OCI-LY7 (cell line): Measurements from ENCODE around the gene RNF150. TPM values are rescaled to one million over a fixed set of nuclear protein-coding genes. Genes with fewer than 3 reads are reported as not detected.
"Not testable (repeated sequence)": the region's sequence is repeated elsewhere in the genome, so short reads cannot be mapped to it uniquely, and the experiment has no call there.

Experiments used
- BruUV-seq: library from RNA; stranded (reverse); fragments of 400-500 nt; replicated peaks from 2 replicates; lab custom pipeline; 2021; lab: Mats Ljungman, UMichigan
- CTCF ChIA-PET: fragments of 300-600 bp; sonication (Branson Sonifier 250); formaldehyde crosslinking; loops from one replicate; lab custom pipeline; 2022; ENCODE audit warnings: antibody characterized with exemption; ENCODE audit not compliant: unreplicated experiment; lab: Charles Lee
- POLR2A ChIA-PET: fragments of 300-600 bp; sonication (Branson Sonifier 250); formaldehyde crosslinking; loops from one replicate; lab custom pipeline; 2022; ENCODE audit warnings: antibody characterized with exemption; lab: Charles Lee
- DNase-seq: peaks from one replicate; pipeline ENCODE4 v3.0.0-alpha.2; 2015; ENCODE audit warnings: low spot score
- H2AFZ ChIP-seq: fragments of 200-600 bp; sonication (generic), shearing (Covaris generic); 2 replicates; pipeline ENCODE4 v1.6.1; 2014; ENCODE audit warnings: mild to moderate bottlenecking, antibody characterized with exemption, low read length, moderate library complexity
- H3K27ac ChIP-seq: fragments of 200-600 bp; sonication (generic); 2 replicates; pipeline ENCODE4 v1.5.1; 2014; ENCODE audit warnings: mixed run types, low read depth, mild to moderate bottlenecking, moderate library complexity, low read length, inconsistent platforms; ENCODE audit not compliant: poor library complexity, severe bottlenecking
- H3K36me3 ChIP-seq: fragments of 200-600 bp; sonication (generic); 2 replicates; pipeline ENCODE4 v1.6.1; 2014; ENCODE audit warnings: mild to moderate bottlenecking, antibody characterized with exemption, low read length, moderate library complexity, mixed read lengths; ENCODE audit not compliant: insufficient read depth
- H3K4me1 ChIP-seq: fragments of 200-600 bp; sonication (generic); 2 replicates; pipeline ENCODE4 v1.5.1; 2014; ENCODE audit warnings: mild to moderate bottlenecking, low read length; ENCODE audit not compliant: insufficient read depth, poor library complexity, severe bottlenecking
- H3K4me2 ChIP-seq: fragments of 200-600 bp; sonication (generic); 2 replicates; pipeline ENCODE4 v1.6.1; 2014; ENCODE audit warnings: mild to moderate bottlenecking, low read length
- H3K4me3 ChIP-seq: fragments of 200-600 bp; sonication (generic); 2 replicates; pipeline ENCODE4 v1.5.1; 2014; ENCODE audit warnings: mild to moderate bottlenecking, low read depth, low read length; ENCODE audit not compliant: poor library complexity, severe bottlenecking
- H3K79me2 ChIP-seq: fragments of 200-600 bp; sonication (generic); 2 replicates; pipeline ENCODE4 v1.6.1; 2016; ENCODE audit warnings: low read depth, mild to moderate bottlenecking, low read length, moderate library complexity, mixed read lengths; ENCODE audit not compliant: insufficient read depth
- H3K9me2 ChIP-seq: fragments of 200-600 bp; sonication (generic); 2 replicates; pipeline ENCODE4 v1.6.1; 2016; ENCODE audit warnings: mild to moderate bottlenecking, low read length, mixed read lengths; ENCODE audit not compliant: insufficient read depth
- H3K9me3 ChIP-seq: fragments of 200-600 bp; sonication (generic); 2 replicates; pipeline ENCODE4 v1.6.1; 2014; ENCODE audit warnings: mild to moderate bottlenecking, mixed run types, low read length, mixed read lengths
- H4K20me1 ChIP-seq: fragments of 200-600 bp; sonication (generic); 2 replicates; pipeline ENCODE4 v1.6.1; 2014; ENCODE audit warnings: mild to moderate bottlenecking, antibody characterized with exemption, low read length, moderate library complexity, mixed read lengths; ENCODE audit not compliant: insufficient read depth
- EZH2phosphoT487 ChIP-seq: fragments of 200-600 bp; sonication (generic); IDR thresholded peaks from 2 replicates; pipeline ENCODE4 v1.6.1; 2018; ENCODE audit warnings: low read depth, borderline replicate concordance, mild to moderate bottlenecking, mixed run types, antibody characterized with exemption, low read length, moderate library complexity, mixed read lengths
- intact Hi-C: fragments of 100-400 bp; cut with micrococcal nuclease; formaldehyde crosslinking; loops from one replicate; pipeline ENCODE4 v1.10.0; 2022; ENCODE audit not compliant: unreplicated experiment
- total RNA-seq, 2 experiments: library from RNA; depleted of rRNA in 1 of 2; stranded (reverse); fragments of >200 nt in 1 of 2; shearing (Covaris generic) in 1 of 2; gene quantifications; 2 replicates each; pipeline ENCODE4 v1.2.3, GENCODE V29; 2014 to 2022
- TF ChIP-seq, protein P1 (sequence below): fragments of 200-600 bp; sonication (generic); conservative IDR thresholded peaks from 2 replicates; pipeline ENCODE4 v1.5.1; 2014; ENCODE audit warnings: mild to moderate bottlenecking, antibody characterized with exemption, low read length, moderate library complexity, mixed read lengths

Gene RNF150
- total RNA-seq, 2 experiments from 2014 or later: not detected

DNA sequence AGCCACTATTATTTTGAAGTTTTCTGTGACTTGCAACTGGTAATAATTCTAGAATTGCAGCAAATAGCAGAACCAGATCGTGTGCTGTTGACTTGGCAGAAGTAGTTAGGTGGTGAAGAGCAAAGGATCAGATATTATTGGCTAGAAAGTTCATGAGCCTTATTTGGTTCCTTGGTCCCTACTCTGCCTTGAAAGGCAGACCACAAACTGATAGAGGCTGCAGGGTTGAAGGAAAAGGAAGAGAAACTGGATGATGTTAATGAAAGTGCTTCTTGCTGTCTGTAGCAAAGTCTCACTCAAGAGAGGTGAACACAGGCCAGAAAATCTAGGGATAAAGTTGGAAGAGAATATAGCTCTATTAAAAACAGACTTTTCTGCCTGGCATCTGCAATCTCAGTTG is 41.2 kb upstream of the RNF150 start:
- Histone ChIP-seq H4K20me1 (no peaks in the 10 kb centered on the region), H3K4me2 (no peak overlapping the region), H3K9me2 (no peaks in the 10 kb centered on the region), H3K79me2 (no peaks in the 10 kb centered on the region), H3K4me1 (no peaks in the 10 kb centered on the region), H3K4me3 (no peak overlapping the region), H3K9me3 (0 out of 2 replicates have a peak, but pooled peaks cover 3% of the 10 kb centered on the region), H3K27ac (no peak overlapping the region), H2AFZ (no peak overlapping the region), H3K36me3 (no peaks in the 10 kb centered on the region)
- BruUV-seq: no TSS peak
- intact Hi-C loops: no loop called here
- TF ChIP-seq, protein P1, sequence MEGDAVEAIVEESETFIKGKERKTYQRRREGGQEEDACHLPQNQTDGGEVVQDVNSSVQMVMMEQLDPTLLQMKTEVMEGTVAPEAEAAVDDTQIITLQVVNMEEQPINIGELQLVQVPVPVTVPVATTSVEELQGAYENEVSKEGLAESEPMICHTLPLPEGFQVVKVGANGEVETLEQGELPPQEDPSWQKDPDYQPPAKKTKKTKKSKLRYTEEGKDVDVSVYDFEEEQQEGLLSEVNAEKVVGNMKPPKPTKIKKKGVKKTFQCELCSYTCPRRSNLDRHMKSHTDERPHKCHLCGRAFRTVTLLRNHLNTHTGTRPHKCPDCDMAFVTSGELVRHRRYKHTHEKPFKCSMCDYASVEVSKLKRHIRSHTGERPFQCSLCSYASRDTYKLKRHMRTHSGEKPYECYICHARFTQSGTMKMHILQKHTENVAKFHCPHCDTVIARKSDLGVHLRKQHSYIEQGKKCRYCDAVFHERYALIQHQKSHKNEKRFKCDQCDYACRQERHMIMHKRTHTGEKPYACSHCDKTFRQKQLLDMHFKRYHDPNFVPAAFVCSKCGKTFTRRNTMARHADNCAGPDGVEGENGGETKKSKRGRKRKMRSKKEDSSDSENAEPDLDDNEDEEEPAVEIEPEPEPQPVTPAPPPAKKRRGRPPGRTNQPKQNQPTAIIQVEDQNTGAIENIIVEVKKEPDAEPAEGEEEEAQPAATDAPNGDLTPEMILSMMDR: no peak
- no peak for TF ChIP-seq EZH2phosphoT487
- ChIA-PET POLR2A (interaction anchor here (0.6 kb wide), 3 partner anchors 125 to 1227 kb away, joined by 3 to 4 read pairs (median 3); no protein-coding TSS in a partner anchor), CTCF (no interaction called here)
- DNase-seq: no peak

GRCh38 chr4:141170671-141171070 is 37.4 kb upstream of the RNF150 start:
- H3K9me3 ChIP-seq: 0 out of 2 replicates have a peak, but pooled peaks cover 3% of the 10 kb centered on the region
- DNase-seq: no peak
- no TSS peak for BruUV-seq
- H3K4me1 ChIP-seq: no peaks in the 10 kb centered on the region
- intact Hi-C loops: no loop called here
- no peaks in the 10 kb centered on the region for H3K36me3 ChIP-seq
- H3K27ac ChIP-seq: no peak overlapping the region
- H4K20me1 ChIP-seq: no peaks in the 10 kb centered on the region
- CTCF ChIA-PET: no interaction called here
- no peak overlapping the region for H3K4me3 ChIP-seq
- TF ChIP-seq, protein P1: no peak
- no peak for TF ChIP-seq EZH2phosphoT487
- H3K4me2 ChIP-seq: no peak overlapping the region
- no peak overlapping the region for H2AFZ ChIP-seq
- H3K9me2 ChIP-seq: no peaks in the 10 kb centered on the region
- POLR2A ChIA-PET: no interaction called here
- H3K79me2 ChIP-seq: no peaks in the 10 kb centered on the region

- H3K27ac ChIP-seq: no peak overlapping the region
- BruUV-seq: no TSS peak
- CTCF ChIA-PET: no interaction called here
- H3K4me2 ChIP-seq: no peak overlapping the region
- POLR2A ChIA-PET: no interaction called here
- no peaks in the 10 kb centered on the region for H3K4me1 ChIP-seq
- H4K20me1 ChIP-seq: no peaks in the 10 kb centered on the region
- intact Hi-C loops: no loop called here
- no peaks in the 10 kb centered on the region for H3K36me3 ChIP-seq
- H3K9me3 ChIP-seq: 0 out of 2 replicates have a peak, but pooled peaks cover 3% of the 10 kb centered on the region
- no peak overlapping the region for H2AFZ ChIP-seq
- no peak overlapping the region for H3K4me3 ChIP-seq
- H3K9me2 ChIP-seq: no peaks in the 10 kb centered on the region
- DNase-seq: no peak
- TF ChIP-seq EZH2phosphoT487: no peak
- TF ChIP-seq, protein P1: no peak
- no peaks in the 10 kb centered on the region for H3K79me2 ChIP-seq
These were observed 36.1 kb upstream of the RNF150 start for GRCh38 chr4:141169391-141169790.

DNA sequence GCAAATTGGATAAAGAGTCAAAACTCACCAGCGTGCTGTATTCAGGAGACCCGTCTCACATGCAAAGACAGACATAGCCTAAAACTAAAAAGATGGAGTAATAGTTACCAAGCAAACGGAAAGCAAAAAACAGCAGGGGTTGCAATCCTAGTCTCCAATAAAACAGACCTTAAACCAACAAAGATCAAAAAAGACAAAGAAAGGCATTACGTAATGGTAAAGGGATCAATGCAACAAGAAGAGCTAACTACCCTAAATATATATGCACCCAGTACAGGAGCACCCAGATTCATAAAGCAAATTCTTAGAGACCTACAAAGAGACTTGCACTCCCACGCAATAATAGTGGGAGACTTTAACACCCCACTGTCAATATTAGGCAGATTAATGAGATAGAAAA is 31.7 kb upstream of the RNF150 start:
- H3K36me3 ChIP-seq, intact Hi-C loops, H4K20me1 ChIP-seq, H2AFZ ChIP-seq, CTCF ChIA-PET, H3K4me2 ChIP-seq, BruUV-seq, DNase-seq, H3K4me3 ChIP-seq, H3K9me2 ChIP-seq, H3K9me3 ChIP-seq, H3K79me2 ChIP-seq, H3K27ac ChIP-seq, POLR2A ChIA-PET, H3K4me1 ChIP-seq: not testable (repeated sequence)
